ENCODE measurements around the gene OR2C3. TPM values are rescaled to one million over a fixed set of nuclear protein-coding genes. Genes with fewer than 3 reads are reported as not detected.
"Not testable (repeated sequence)": the region's sequence is repeated elsewhere in the genome, so short reads cannot be mapped to it uniquely, and the experiment has no call there.

The OR2C3 gene
- total RNA-seq, 1 donor from 2014 or later = not detected

GRCh38 chr1:247528812-247529474, 7.3 kb downstream of the OR2C3 start:
- DNase-seq (ENCODE audit: low spot score) = no peak
- no peak for ATAC-seq
- intact Hi-C loops (cut with DNase I) = no loop called here

GRCh38 chr1:247521886-247522285, 14.4 kb downstream of the OR2C3 start:
- DNase-seq (ENCODE audit: low spot score); ATAC-seq; intact Hi-C loops (cut with DNase I): not testable (repeated sequence)

DNA sequence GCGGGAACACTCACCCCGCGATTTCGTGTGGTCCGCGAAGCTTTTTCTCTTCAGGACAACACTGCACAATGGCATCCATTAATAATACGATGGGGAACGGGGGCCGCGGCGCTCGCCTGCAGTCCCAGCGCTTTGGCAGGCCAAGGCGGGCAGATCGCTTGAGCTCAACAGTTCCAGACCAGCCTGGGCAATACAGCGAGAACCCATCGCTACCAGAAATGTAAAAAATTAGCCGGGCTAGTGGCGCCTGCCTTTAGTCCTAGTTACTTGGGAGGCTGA, 17.7 kb downstream of the OR2C3 start:
- no peak for DNase-seq (ENCODE audit: low spot score)
- no peak for ATAC-seq
- intact Hi-C loops (cut with DNase I) = no loop called here

- intact Hi-C loops (cut with DNase I) = no loop called here
- ATAC-seq (no peak), DNase-seq (ENCODE audit: low spot score) (no peak)
Observed at GRCh38 chr1:247517795-247518612, 18.2 kb downstream of the OR2C3 start.

GRCh38 chr1:247506831-247507230, 29.4 kb downstream of the OR2C3 start:
- intact Hi-C loops (cut with DNase I) = no loop called here

DNA sequence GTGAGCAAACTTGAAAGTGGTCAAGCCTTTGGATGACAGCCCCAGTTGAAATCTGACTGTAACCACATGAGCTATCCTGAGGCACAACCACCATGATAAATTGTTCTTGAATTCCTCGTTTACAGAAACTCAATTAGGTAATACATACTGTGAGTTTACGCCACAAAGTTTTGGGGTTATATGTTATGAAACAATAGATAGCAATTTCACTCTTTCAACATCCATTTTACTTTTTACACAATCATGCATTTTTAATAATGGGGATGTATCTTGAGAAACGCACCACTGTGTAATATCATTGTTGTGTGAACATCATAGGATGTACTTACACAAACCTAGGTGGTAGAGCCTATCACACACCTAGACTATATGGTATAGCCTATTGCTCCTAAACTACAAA, 35.4 kb downstream of the OR2C3 start:
- ATAC-seq = no peak
- intact Hi-C loops (cut with DNase I) = no loop called here
- DNase-seq (ENCODE audit: low spot score) = no peak

More at GRCh38 chr1:247506831-247507230, 29.4 kb downstream of the OR2C3 start:
- DNase-seq (ENCODE audit: low spot score) (no peak), ATAC-seq (no peak)

DNA sequence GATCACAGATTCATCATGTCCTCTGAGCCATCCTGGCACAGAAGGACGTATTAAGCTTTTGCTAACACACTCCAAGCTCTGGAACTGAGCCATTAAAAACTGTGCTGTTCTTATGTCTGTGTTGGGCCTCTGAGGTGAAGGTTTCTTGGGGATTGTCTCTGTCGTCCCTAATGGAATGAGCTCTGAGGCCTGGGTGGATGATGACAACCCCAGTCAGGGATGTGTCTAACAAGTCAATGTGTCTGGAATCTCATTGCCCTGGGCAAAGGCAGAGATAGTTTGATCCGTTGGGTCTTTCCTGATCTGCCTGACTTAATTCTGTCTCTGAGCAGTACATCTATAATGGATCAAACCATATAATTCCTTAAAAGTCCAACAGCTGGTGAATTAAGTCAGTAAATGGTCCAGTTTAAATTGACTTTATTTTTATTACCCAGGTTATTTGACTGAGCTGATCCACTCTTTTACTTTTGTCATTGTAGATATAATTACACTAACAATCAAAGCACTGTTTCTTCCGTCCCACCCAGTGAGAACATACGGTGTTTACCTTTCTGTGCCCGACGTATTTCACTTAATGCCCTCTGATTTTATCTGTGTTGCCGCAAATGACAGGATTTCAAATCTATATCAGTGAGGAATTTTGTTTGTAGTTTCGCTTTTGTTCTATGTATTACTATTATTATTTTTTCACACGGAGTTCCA, 39.5 kb downstream of the OR2C3 start:
- DNase-seq (ENCODE audit: low spot score) = no peak
- no peak for ATAC-seq
- intact Hi-C loops (cut with DNase I) = no loop called here

GRCh38 chr1:247494767-247495166, 41.5 kb downstream of the OR2C3 start:
- intact Hi-C loops (cut with DNase I) = no loop called here
- DNase-seq (ENCODE audit: low spot score) = no peak

GRCh38 chr1:247493106-247493505, 43.1 kb downstream of the OR2C3 start:
- ATAC-seq (no peak), DNase-seq (ENCODE audit: low spot score) (no peak)
- intact Hi-C loops (cut with DNase I) = no loop called here

More at GRCh38 chr1:247494767-247495166, 41.5 kb downstream of the OR2C3 start:
- no peak for ATAC-seq

DNA sequence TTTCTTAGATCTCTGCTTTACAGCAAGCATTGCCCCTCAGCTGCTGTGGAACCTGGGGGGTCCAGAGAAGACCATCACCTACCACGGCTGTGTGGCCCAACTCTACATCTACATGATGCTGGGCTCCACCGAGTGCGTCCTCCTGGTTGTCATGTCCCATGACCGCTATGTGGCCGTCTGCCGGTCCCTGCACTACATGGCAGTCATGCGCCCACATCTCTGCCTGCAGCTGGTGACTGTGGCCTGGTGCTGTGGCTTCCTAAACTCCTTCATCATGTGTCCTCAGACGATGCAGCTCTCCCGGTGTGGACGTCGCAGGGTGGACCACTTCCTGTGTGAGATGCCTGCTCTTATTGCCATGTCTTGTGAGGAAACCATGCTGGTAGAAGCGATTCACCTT, 44.9 kb downstream of the OR2C3 start:
- no peak for DNase-seq (ENCODE audit: low spot score)
- intact Hi-C loops (cut with DNase I) = no loop called here
- no peak for ATAC-seq

GRCh38 chr1:247487057-247487456, 49.2 kb downstream of the OR2C3 start:
- DNase-seq (ENCODE audit: low spot score) (no peak), ATAC-seq (peak; percentile 84)
- intact Hi-C loops (cut with DNase I) = no loop called here

GRCh38 chr1:247482747-247483146, 53.5 kb downstream of the OR2C3 start:
- ATAC-seq (no peak), DNase-seq (ENCODE audit: low spot score) (no peak)
- intact Hi-C loops (cut with DNase I) = no loop called here

GRCh38 chr1:247476328-247477058, 59.7 kb downstream of the OR2C3 start:
- intact Hi-C loops (cut with DNase I); ATAC-seq; DNase-seq (ENCODE audit: low spot score): not testable (repeated sequence)

GRCh38 chr1:247475793-247476192, 60.4 kb downstream of the OR2C3 start:
- no peak for DNase-seq (ENCODE audit: low spot score)
- intact Hi-C loops (cut with DNase I) = no loop called here
- no peak for ATAC-seq

Other genes starting within 250 kb of the OR2C3 start
- gene ZNF496, start 204.6 kb downstream of the OR2C3 start, total RNA-seq = 30.0 TPM
- 6.6 TPM for gene NLRP3, start 120.3 kb downstream of the OR2C3 start, total RNA-seq
- gene OR2B11, start 78.3 kb downstream of the OR2C3 start, total RNA-seq = not detected
- 1.2 TPM for gene GCSAML, start 12.7 kb upstream of the OR2C3 start, total RNA-seq
- gene OR2G2, start 51.9 kb upstream of the OR2C3 start, total RNA-seq = not detected
- not detected for gene OR2G3, start 69.1 kb upstream of the OR2C3 start, total RNA-seq
- gene OR13G1, start 143.3 kb upstream of the OR2C3 start, total RNA-seq = not detected
- gene OR6F1, start 180.2 kb upstream of the OR2C3 start, total RNA-seq = not detected
- not detected for gene OR14K1, start 202.2 kb upstream of the OR2C3 start, total RNA-seq
- gene OR14A2, start 211.7 kb upstream of the OR2C3 start, total RNA-seq = not detected
- not detected for gene OR1C1, start 224.1 kb upstream of the OR2C3 start, total RNA-seq